GM10248 (cell line): ENCODE measurements around the gene SMIM7.

Experiments used
- CTCF ChIA-PET: fragments of 300-600 bp; sonication (Branson Sonifier 250); formaldehyde crosslinking; extraction: SDS; loops from one replicate; lab custom pipeline; 2021; ENCODE audit warnings: antibody characterized with exemption; lab: Yijun Ruan, JAX
- POLR2A ChIA-PET: fragments of 350-650 bp; sonication (Branson Sonifier 250); formaldehyde crosslinking; extraction: SDS; loops from one replicate; lab custom pipeline; 2020; ENCODE audit warnings: antibody characterized with exemption; lab: Yijun Ruan, JAX
- DNase-seq: peaks from one replicate; pipeline ENCODE4 v3.0.0; 2012; ENCODE audit errors: extremely low spot score
- TF ChIP-seq, protein P1 (sequence below): IDR thresholded peaks from 2 replicates; pipeline ENCODE4 v1.5.1; 2012; ENCODE audit warnings: mild to moderate bottlenecking, low read depth; ENCODE audit errors: extremely low read depth, missing control alignments, control extremely low read depth

Gene SMIM7

DNA sequence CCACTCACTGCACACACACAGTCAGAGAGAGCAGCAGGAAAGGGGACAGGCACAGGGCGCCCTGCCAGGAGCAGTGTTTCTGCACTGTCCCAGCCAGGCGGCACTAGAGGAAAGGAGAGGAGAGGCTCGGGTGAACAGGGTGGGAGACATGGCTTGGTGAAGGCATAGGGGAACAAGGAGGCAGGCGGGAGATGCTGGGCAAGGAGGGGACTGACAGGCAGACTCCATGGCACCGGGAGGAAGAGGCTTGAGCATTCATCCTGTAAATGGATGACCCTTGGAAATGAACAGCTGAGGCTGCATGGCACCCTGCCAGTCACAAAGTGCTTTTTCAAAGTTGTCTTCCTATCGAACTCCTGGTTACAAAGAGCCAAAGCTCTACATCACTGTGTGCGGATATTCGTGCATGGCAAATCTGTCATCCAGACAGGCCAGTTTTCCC, 54.4 kb downstream of the SMIM7 start:
- CTCF ChIA-PET = no interaction called here
- POLR2A ChIA-PET = interaction anchor here (1.0 to 1.1 kb wide), 2 partner anchors 10 to 12 kb away, joined by 3 read pairs; no protein-coding TSS in a partner anchor
- DNase-seq = no peak
- TF ChIP-seq, protein P1, sequence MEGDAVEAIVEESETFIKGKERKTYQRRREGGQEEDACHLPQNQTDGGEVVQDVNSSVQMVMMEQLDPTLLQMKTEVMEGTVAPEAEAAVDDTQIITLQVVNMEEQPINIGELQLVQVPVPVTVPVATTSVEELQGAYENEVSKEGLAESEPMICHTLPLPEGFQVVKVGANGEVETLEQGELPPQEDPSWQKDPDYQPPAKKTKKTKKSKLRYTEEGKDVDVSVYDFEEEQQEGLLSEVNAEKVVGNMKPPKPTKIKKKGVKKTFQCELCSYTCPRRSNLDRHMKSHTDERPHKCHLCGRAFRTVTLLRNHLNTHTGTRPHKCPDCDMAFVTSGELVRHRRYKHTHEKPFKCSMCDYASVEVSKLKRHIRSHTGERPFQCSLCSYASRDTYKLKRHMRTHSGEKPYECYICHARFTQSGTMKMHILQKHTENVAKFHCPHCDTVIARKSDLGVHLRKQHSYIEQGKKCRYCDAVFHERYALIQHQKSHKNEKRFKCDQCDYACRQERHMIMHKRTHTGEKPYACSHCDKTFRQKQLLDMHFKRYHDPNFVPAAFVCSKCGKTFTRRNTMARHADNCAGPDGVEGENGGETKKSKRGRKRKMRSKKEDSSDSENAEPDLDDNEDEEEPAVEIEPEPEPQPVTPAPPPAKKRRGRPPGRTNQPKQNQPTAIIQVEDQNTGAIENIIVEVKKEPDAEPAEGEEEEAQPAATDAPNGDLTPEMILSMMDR = no peak

DNA sequence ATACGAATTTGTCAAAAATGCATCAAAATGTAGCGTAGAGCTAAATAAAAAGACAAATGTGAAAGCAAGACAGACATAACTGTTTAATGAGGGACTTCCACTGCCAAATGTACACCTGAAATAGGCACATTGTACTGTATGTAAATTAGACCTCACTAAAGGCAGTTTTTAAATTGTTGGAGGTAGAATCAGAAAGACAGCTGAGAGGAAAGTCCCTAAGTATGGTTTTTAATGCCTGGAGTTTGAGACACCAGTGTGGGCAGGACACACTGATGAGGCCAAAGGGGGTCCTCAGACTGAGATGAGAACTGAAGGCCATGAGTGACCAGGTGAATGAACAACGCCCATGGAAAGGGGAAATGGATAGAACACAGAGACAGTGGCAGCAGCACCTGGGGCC, 54.8 kb downstream of the SMIM7 start:
- TF ChIP-seq, protein P1 = no peak
- DNase-seq = no peak
- ChIA-PET CTCF (no interaction called here), POLR2A (interaction anchor here (1.1 kb wide), 1 partner anchor 10 kb away, joined by 3 read pairs; no protein-coding TSS in a partner anchor)

DNA sequence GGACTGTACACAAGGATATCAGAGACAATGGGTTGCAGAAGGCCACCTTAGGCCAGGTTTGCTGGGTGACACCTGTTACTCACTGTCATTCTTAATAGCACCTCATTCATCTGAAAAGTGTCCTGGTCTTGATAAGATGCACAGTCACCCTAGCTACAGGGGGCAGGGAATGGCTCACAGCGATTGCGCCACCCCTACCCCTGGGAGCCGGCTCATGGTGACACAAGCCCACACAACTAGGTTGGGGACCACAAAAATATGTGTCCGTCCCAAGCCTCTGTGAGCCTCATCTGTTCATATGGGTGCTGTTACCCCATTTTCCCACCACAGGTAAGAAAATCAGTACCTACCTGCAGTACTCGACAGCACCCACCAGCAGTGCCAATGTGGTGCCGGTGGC, 55.3 kb downstream of the SMIM7 start:
- no peak for DNase-seq
- TF ChIP-seq, protein P1 = no peak
- ChIA-PET CTCF (interaction anchor here (0.7 kb wide), 1 partner anchor 13 kb away, joined by 3 read pairs; no protein-coding TSS in a partner anchor), POLR2A (interaction anchor here (1.3 kb wide), 1 partner anchor 13 kb away, joined by 3 read pairs; no protein-coding TSS in a partner anchor)

DNA sequence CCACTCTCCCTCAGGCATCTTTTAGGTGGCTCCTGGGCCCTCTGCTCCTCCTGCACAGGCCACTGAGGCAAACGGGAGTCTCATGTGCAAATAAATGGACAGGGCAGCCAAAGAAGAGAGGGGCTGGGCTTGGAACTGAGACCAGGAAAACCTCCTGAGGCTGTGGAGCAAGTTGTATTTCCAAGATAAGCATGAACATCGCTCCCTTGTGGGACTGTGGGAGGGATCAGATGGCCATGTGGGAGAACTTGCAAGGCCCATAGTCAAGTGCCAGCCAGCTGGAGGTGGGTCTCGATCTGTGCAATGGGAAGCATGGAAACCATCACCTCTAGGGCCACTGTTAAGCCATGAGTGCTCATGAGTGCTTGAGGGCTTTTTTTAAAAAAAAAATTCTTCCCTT, 56.9 kb downstream of the SMIM7 start:
- ChIA-PET CTCF (interaction anchor here (1.2 kb wide), 1 partner anchor 11 kb away, joined by 3 read pairs; no protein-coding TSS in a partner anchor), POLR2A (interaction anchor here (0.5 kb wide), 1 partner anchor 239 kb away, joined by 5 read pairs; no protein-coding TSS in a partner anchor)
- TF ChIP-seq, protein P1 = no peak
- DNase-seq = no peak

DNA sequence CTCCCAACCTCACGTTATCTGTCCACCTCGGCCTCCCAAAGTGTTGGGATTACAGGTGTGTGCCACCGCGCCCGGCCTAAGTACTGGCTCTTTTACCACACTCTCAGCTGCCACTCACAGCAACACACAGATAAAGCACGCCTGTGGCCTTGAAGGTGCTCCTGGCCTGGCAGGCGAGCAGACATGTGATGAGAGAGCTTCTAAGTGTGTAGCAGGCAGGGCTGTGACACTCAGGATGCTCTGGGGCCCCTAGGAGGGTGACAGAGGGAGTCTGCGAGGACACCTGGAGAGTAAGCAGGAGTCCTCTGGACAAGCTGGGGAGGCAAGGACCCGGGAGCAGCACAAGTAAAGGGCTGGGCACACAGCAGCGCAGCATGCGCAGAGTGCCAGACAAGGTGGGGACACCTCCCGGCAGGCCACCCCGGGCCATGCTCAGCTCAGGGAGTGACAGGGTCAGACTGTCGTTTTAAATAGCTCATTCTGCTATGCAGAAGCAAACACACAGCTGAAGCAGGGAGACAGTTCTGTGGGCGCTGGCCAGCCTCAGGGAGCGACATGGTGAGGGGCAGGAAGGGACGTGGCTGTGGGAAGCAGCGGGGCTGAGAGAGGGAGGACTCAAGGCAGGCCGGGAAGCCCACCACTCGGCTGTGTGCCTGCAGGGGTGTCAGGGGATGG, 58.4 kb downstream of the SMIM7 start:
- ChIA-PET POLR2A (interaction anchor here (0.5 to 1.3 kb wide), 2 partner anchors 26 to 44 kb away, joined by 3 to 5 read pairs; partner anchors contain the start of gene MED26), CTCF (interaction anchor here (1.0 to 1.9 kb wide), 4 partner anchors 11 to 16 kb away, joined by 3 to 6 read pairs (median 4); no protein-coding TSS in a partner anchor)
- TF ChIP-seq, protein P1 = no peak
- DNase-seq = no peak

DNA sequence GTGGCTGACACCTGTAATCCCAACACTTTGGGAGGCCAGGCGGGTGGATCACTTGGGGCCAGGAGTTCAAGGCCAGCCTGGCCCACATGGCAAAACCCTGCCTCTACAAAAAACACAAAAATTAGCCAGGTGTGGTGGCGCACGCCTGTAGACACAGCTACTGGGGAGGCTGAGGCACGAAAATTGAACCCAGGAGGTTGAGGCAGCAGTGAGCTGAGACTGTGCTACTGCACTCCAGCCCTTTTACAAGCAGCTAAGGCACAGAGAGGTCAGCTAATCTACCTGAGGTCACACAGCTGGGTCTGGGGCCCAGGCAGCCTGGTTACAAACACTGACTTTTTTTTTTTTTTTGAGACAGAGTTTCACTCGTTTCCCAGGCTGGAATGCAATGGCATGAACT, 59.1 kb downstream of the SMIM7 start:
- TF ChIP-seq, protein P1 = no peak
- POLR2A ChIA-PET = interaction anchor here (0.7 to 1.3 kb wide), 2 partner anchors 27 to 1192 kb away, joined by 3 to 4 read pairs; partner anchors contain the start of gene MED26
- CTCF ChIA-PET = interaction anchor here (0.9 to 1.9 kb wide), 4 partner anchors 11 to 18 kb away, joined by 3 to 6 read pairs (median 4); no protein-coding TSS in a partner anchor
- no peak for DNase-seq
